SJSA1 (cell line): ENCODE data around the gene HMX2. TPM values are rescaled to one million over a fixed set of nuclear protein-coding genes. Genes with fewer than 3 reads are reported as not detected.

Source experiments
- DNase-seq, 2 experiments: peaks; one replicate each; pipeline ENCODE4 v3.0.0-alpha.2; 2015 to 2020; ENCODE audit warnings: low spot score in 2 of 2, low read depth in 1 of 2
- H3K27ac ChIP-seq: fragments of 250-450 bp; sonication (Bioruptor Pico); 2 replicates; pipeline ENCODE4 v1.5.1; 2020; ENCODE audit warnings: mild to moderate bottlenecking, moderate library complexity
- H3K27me3 ChIP-seq: fragments of 250-450 bp; sonication (Bioruptor Pico); replicated peaks from 2 replicates; pipeline ENCODE4 v1.5.1; 2020; ENCODE audit warnings: mild to moderate bottlenecking, moderate library complexity
- H3K36me3 ChIP-seq: fragments of 250-450 bp; sonication (Bioruptor Pico); 2 replicates; pipeline ENCODE4 v1.5.1; 2020; ENCODE audit warnings: mild to moderate bottlenecking
- H3K4me1 ChIP-seq: fragments of 250-450 bp; sonication (Bioruptor Pico); replicated peaks from 2 replicates; pipeline ENCODE4 v1.6.1; 2021; ENCODE audit warnings: mild to moderate bottlenecking
- H3K4me3 ChIP-seq: fragments of 250-450 bp; sonication (Bioruptor Pico); 2 replicates; pipeline ENCODE4 v1.5.1; 2020; ENCODE audit warnings: mild to moderate bottlenecking
- H3K9me3 ChIP-seq: fragments of 250-450 bp; sonication (Bioruptor Pico); replicated peaks from 2 replicates; pipeline ENCODE4 v1.5.1; 2020; ENCODE audit warnings: mild to moderate bottlenecking
- total RNA-seq: library from RNA; depleted of rRNA; stranded (reverse); fragments of >200 nt; shearing (Covaris generic); gene quantifications from 2 replicates; pipeline ENCODE4 v1.2.3, GENCODE V29; 2014

Gene HMX2
- total RNA-seq, 1 experiment from 2014 or later = 0.61 TPM

- H3K4me1 ChIP-seq = peaks cover 3% of the 10 kb centered on the region; the same call in 1 of the 2 replicates
- no peak overlapping the region for H3K4me3 ChIP-seq
- no peaks in the 10 kb centered on the region for H3K9me3 ChIP-seq
- no peak for DNase-seq
- H3K27ac ChIP-seq = no peak overlapping the region
- peaks cover under 1% of the 10 kb centered on the region; the same call in 1 of the 2 replicates for H3K36me3 ChIP-seq
- H3K27me3 ChIP-seq = peaks cover 41% of the 10 kb centered on the region
These were observed 5.2 kb upstream of the HMX2 start for GRCh38 chr10:123142701-123143161.

- Histone ChIP-seq H3K27me3 (peaks cover 46% of the 10 kb centered on the region), H3K9me3 (no peaks in the 10 kb centered on the region), H3K36me3 (no peaks in the 10 kb centered on the region), H3K27ac (no peak overlapping the region), H3K4me3 (no peak overlapping the region), H3K4me1 (peaks cover 7% of the 10 kb centered on the region)
- no peak for DNase-seq
These were observed 4.6 kb upstream of the HMX2 start for GRCh38 chr10:123143162-123143824.

GRCh38 chr10:123143825-123144168 is 4.1 kb upstream of the HMX2 start:
- H3K9me3 ChIP-seq = peaks cover 4% of the 10 kb centered on the region; the same call in 1 of the 2 replicates
- no peaks in the 10 kb centered on the region for H3K36me3 ChIP-seq
- peaks cover 46% of the 10 kb centered on the region for H3K27me3 ChIP-seq
- no peak overlapping the region for H3K27ac ChIP-seq
- DNase-seq = no peak
- peaks cover 12% of the 10 kb centered on the region for H3K4me1 ChIP-seq
- no peak overlapping the region for H3K4me3 ChIP-seq

GRCh38 chr10:123144697-123145541 is 3.0 kb upstream of the HMX2 start:
- Histone ChIP-seq H3K4me1 (peaks cover 20% of the 10 kb centered on the region), H3K4me3 (no peak overlapping the region), H3K36me3 (no peaks in the 10 kb centered on the region), H3K27me3 (peaks cover 56% of the 10 kb centered on the region), H3K27ac (no peak overlapping the region), H3K9me3 (peaks cover 8% of the 10 kb centered on the region; the same call in 1 of the 2 replicates)
- no peak for DNase-seq

GRCh38 chr10:123145542-123146012 is 2.4 kb upstream of the HMX2 start:
- Histone ChIP-seq H3K27me3 (peaks cover 61% of the 10 kb centered on the region), H3K36me3 (no peaks in the 10 kb centered on the region), H3K4me3 (no peak overlapping the region), H3K9me3 (peaks cover 8% of the 10 kb centered on the region; the same call in 1 of the 2 replicates), H3K4me1 (peaks cover 20% of the 10 kb centered on the region), H3K27ac (no peak overlapping the region)
- DNase-seq = no peak

- no peak overlapping the region for H3K4me3 ChIP-seq
- no peak overlapping the region for H3K27ac ChIP-seq
- peaks cover 68% of the 10 kb centered on the region for H3K27me3 ChIP-seq
- H3K36me3 ChIP-seq = no peaks in the 10 kb centered on the region
- DNase-seq = no peak
- peaks cover 20% of the 10 kb centered on the region for H3K4me1 ChIP-seq
- H3K9me3 ChIP-seq = peaks cover 8% of the 10 kb centered on the region; the same call in 1 of the 2 replicates
These were observed 1.7 kb upstream of the HMX2 start for GRCh38 chr10:123146013-123146893.

GRCh38 chr10:123146894-123147634 is 872 bp upstream of the HMX2 start:
- Histone ChIP-seq H3K36me3 (no peaks in the 10 kb centered on the region), H3K27ac (no peak overlapping the region), H3K9me3 (peaks cover 8% of the 10 kb centered on the region; the same call in 1 of the 2 replicates), H3K4me1 (peaks cover 20% of the 10 kb centered on the region), H3K27me3 (peaks cover 69% of the 10 kb centered on the region), H3K4me3 (no peak overlapping the region)
- no peak for DNase-seq

- peak overlapping the region; percentile 36 for H3K4me3 ChIP-seq
- H3K27me3 ChIP-seq = peaks cover 69% of the 10 kb centered on the region
These were observed 652 bp downstream of the HMX2 start for GRCh38 chr10:123148414-123149161.

GRCh38 chr10:123149162-123149567 is 1.2 kb downstream of the HMX2 start:
- Histone ChIP-seq H3K27ac (no peak overlapping the region), H3K4me3 (peak overlapping the region; percentile 36; the same call in 1 of the 2 replicates), H3K36me3 (no peaks in the 10 kb centered on the region), H3K4me1 (peaks cover 24% of the 10 kb centered on the region), H3K9me3 (peaks cover 8% of the 10 kb centered on the region; the same call in 1 of the 2 replicates), H3K27me3 (peaks cover 68% of the 10 kb centered on the region)
- no peak for DNase-seq

More at GRCh38 chr10:123148414-123149161, 652 bp downstream of the HMX2 start:
- H3K27ac ChIP-seq = no peak overlapping the region
- peaks cover 22% of the 10 kb centered on the region for H3K4me1 ChIP-seq
- H3K9me3 ChIP-seq = peaks cover 8% of the 10 kb centered on the region; the same call in 1 of the 2 replicates
- no peaks in the 10 kb centered on the region for H3K36me3 ChIP-seq
- peak in 1 of 2 experiments; percentile 44 for DNase-seq

- H3K9me3 ChIP-seq = peaks cover 8% of the 10 kb centered on the region; the same call in 1 of the 2 replicates
- peaks cover 24% of the 10 kb centered on the region for H3K4me1 ChIP-seq
- H3K4me3 ChIP-seq = peak overlapping the region; percentile 14
- H3K36me3 ChIP-seq = peaks cover 5% of the 10 kb centered on the region
- peaks cover 63% of the 10 kb centered on the region for H3K27me3 ChIP-seq
- no peak for DNase-seq
- no peak overlapping the region for H3K27ac ChIP-seq
These were observed 1.8 kb downstream of the HMX2 start for GRCh38 chr10:123149568-123150270.

- peaks cover 12% of the 10 kb centered on the region for H3K36me3 ChIP-seq
- peaks cover 55% of the 10 kb centered on the region for H3K27me3 ChIP-seq
- no peak overlapping the region for H3K27ac ChIP-seq
- no peak overlapping the region for H3K4me3 ChIP-seq
- H3K4me1 ChIP-seq = peaks cover 26% of the 10 kb centered on the region
- DNase-seq = no peak
- H3K9me3 ChIP-seq = peaks cover 8% of the 10 kb centered on the region; the same call in 1 of the 2 replicates
These were observed 2.5 kb downstream of the HMX2 start for GRCh38 chr10:123150271-123150985.
